ENCODE data around the gene PFKFB2.

The PFKFB2 gene

DNA sequence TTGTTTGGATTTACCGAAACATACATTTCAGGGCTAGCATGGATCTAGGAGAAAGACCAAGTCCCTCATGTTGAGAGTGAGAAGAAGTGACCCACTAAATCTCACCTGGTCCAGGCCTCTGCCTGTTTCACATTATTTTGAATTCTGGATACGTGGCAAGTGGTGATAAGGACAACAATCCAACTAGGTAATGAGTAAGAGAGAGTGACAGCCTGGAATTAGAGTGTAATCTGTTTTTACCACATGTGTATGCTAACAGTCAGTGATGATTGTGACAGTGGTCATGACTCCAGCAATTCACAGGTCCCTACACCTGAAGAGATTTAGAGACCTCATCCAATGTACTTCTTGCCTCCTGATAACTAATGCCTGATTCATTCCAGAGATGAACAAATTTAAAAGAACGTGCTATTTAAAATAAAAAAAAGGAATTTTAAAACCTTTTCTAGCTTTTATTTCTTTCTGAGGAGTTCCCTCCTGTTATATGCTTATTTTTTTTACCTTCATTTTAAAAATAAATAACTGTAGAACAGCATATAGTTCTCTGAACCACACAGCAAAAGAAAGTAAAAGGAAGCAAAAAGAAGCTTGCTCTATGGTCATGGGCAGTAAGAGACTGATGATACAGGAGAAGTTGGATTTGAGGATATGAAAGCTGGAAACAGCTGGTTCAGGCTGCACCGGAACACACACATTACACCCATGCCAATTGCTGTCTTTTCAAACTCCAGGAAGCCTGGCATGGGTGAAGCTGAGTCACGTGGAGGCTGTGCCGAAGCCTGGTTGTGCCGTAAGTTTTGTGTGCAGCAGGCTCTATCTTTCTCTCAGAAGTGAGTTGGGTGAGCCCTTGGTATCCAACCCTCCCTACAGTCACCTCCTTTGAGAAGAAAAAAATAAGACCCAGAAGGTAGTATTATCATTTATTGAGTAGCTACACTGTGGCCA lies 35.2 kb upstream of the PFKFB2 start:
- no peak overlapping the region for H3K4me3 ChIP-seq (ENCODE audit: low read depth, low read length)
- peaks cover 44% of the 10 kb centered on the region for H3K27me3 ChIP-seq
- no peaks in the 10 kb centered on the region for H3K9me3 ChIP-seq
- H3K4me1 ChIP-seq, result no peaks in the 10 kb centered on the region
- TF ChIP-seq, protein P1, sequence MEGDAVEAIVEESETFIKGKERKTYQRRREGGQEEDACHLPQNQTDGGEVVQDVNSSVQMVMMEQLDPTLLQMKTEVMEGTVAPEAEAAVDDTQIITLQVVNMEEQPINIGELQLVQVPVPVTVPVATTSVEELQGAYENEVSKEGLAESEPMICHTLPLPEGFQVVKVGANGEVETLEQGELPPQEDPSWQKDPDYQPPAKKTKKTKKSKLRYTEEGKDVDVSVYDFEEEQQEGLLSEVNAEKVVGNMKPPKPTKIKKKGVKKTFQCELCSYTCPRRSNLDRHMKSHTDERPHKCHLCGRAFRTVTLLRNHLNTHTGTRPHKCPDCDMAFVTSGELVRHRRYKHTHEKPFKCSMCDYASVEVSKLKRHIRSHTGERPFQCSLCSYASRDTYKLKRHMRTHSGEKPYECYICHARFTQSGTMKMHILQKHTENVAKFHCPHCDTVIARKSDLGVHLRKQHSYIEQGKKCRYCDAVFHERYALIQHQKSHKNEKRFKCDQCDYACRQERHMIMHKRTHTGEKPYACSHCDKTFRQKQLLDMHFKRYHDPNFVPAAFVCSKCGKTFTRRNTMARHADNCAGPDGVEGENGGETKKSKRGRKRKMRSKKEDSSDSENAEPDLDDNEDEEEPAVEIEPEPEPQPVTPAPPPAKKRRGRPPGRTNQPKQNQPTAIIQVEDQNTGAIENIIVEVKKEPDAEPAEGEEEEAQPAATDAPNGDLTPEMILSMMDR (IDR thresholded peaks at IDR 0.05; ENCODE audit: low read depth, low read length), result no peak
- H3K36me3 ChIP-seq, result no peaks in the 10 kb centered on the region
- DNase-seq, result no peak

DNA sequence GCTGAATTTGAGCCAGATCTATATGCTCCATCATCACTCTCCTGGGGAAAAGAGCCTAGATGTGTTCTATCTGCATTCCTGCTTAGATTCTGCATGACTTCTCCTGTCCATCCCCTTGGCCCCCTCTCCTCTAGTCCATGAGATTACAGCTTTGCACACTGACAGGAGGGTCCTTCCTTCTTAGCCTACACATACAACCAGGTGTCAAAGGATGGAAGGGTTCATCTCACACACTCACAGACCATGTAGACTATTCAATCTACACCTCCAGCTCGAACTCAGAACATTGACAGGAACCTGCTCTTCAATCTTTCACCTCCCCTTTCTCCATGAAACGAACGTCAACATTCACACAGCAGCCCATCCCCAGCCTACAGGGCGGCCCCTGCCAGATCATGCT lies 34.4 kb upstream of the PFKFB2 start:
- no peaks in the 10 kb centered on the region for H3K9me3 ChIP-seq
- no peaks in the 10 kb centered on the region for H3K4me1 ChIP-seq
- H3K36me3 ChIP-seq, result no peaks in the 10 kb centered on the region
- H3K27me3 ChIP-seq, result peaks cover 37% of the 10 kb centered on the region
- TF ChIP-seq, protein P1 (IDR thresholded peaks at IDR 0.05; ENCODE audit: low read depth, low read length), result no peak
- no peak overlapping the region for H3K4me3 ChIP-seq (ENCODE audit: low read depth, low read length)
- DNase-seq, result no peak

DNA sequence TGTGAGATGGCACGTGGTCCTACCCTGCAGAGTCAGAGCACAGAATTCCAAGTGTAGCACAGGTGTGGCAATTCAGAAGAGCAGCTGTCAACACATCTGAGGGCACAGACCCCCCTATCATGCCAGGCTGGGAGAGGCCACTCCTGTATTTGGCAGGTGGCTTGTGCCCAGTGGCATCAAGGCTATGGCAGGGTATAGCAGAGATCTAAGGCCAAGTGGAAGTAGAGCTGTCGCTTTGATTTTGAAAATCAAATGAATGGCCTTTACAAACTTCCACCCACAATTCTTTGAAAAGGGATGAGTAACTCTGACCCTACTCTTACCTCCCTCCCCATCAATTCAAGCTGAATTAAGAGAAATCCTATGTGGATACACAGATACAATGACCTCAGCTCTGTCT lies 33.9 kb upstream of the PFKFB2 start:
- no peak overlapping the region for H3K4me3 ChIP-seq (ENCODE audit: low read depth, low read length)
- H3K4me1 ChIP-seq, result no peaks in the 10 kb centered on the region
- TF ChIP-seq, protein P1 (IDR thresholded peaks at IDR 0.05; ENCODE audit: low read depth, low read length), result no peak
- H3K36me3 ChIP-seq, result no peaks in the 10 kb centered on the region
- H3K27me3 ChIP-seq, result peaks cover 36% of the 10 kb centered on the region
- no peaks in the 10 kb centered on the region for H3K9me3 ChIP-seq
- DNase-seq, result no peak

DNA sequence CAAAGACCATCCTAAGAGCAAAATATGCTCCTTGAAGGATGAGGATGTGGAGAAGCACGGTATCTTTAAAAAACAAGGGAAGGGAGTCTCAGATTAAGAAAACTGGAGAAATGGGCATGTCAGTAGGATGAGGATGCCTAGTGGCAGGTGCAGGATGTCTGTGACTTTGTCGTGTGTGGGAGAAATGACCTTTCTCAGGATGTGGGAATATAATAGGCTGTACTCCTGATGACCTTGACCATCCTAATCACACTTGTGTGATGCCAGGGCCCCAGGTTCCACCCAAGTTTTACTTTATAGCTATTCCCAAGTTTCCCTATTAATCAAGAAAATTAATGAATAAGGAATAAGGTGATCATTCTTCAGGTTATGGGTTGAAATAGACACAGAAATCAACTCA lies 33.4 kb upstream of the PFKFB2 start:
- Histone ChIP-seq H3K36me3 (no peaks in the 10 kb centered on the region), H3K9me3 (no peaks in the 10 kb centered on the region), H3K27me3 (peaks cover 31% of the 10 kb centered on the region), H3K4me3 (ENCODE audit: low read depth, low read length) (no peak overlapping the region), H3K4me1 (no peaks in the 10 kb centered on the region)
- DNase-seq, result no peak
- TF ChIP-seq, protein P1 (IDR thresholded peaks at IDR 0.05; ENCODE audit: low read depth, low read length), result no peak

DNA sequence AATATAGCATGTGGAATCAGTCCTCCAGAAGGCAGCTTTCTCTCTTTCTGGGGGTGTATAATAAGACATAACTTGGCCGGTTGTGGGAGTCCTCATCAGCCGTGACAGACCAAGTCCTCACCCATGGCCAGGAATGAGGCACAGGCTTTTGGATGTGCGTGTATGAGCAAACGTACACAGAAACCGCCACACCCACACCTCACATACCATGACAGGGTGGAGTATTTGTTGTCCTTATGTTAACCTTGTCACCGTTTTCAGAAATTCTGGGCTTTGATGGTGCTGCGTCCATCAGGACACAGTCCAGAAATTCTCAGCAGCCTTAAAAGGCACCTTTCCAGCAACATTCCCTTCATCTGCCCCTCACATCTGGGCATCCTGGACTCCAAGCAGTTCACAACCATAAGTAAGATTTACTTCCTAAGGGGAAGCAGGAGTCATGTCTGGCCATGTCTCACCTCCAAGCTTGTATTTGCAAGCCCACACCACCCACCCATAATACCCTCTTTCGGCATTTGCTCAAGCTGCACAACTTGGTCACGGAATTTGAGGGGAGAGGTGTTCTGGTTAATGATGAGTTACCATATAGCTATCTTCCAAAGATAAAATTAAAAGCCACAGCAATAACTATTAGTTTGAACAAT lies 32.9 kb upstream of the PFKFB2 start:
- Histone ChIP-seq H3K4me3 (ENCODE audit: low read depth, low read length) (no peak overlapping the region), H3K4me1 (no peaks in the 10 kb centered on the region), H3K36me3 (no peaks in the 10 kb centered on the region), H3K27me3 (peaks cover 31% of the 10 kb centered on the region), H3K9me3 (no peaks in the 10 kb centered on the region)
- TF ChIP-seq, protein P1 (IDR thresholded peaks at IDR 0.05; ENCODE audit: low read depth, low read length), result no peak
- no peak for DNase-seq

DNA sequence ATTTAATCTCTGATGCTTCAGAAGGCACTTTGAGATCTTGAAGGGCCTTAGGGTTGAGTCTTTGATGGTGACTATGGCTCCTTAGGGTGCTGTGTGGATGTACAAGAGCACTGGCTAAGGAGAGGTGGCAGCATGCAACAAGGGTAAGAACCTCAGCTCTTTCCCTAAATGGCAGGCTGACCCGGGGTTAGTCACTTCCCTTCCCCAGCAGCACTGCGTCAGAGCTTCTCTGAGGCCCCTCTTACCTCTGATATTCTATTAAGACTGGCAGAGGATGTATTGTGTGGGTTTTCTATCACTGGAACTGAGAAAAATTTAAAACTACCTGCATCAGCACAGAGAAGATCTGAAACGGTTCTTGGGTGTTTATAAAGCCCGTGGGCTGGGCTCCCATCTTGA lies 32.4 kb upstream of the PFKFB2 start:
- TF ChIP-seq, protein P1 (IDR thresholded peaks at IDR 0.05; ENCODE audit: low read depth, low read length), result no peak
- Histone ChIP-seq H3K9me3 (no peaks in the 10 kb centered on the region), H3K4me3 (ENCODE audit: low read depth, low read length) (no peak overlapping the region), H3K4me1 (no peaks in the 10 kb centered on the region), H3K36me3 (no peaks in the 10 kb centered on the region), H3K27me3 (peaks cover 36% of the 10 kb centered on the region)
- DNase-seq, result no peak

Measured in BE2C (cell line).